Measurements from ENCODE around the gene CYP4F2. TPM values are rescaled to one million over a fixed set of nuclear protein-coding genes. Genes with fewer than 3 reads are reported as not detected.
"Not testable (repeated sequence)": the region's sequence is repeated elsewhere in the genome, so short reads cannot be mapped to it uniquely, and the experiment has no call there.

CYP4F2 gene
- total RNA-seq, 5 donors from 2014 or later (not counting 1 experiment from before 2014, with no cell fraction given): 0.29 TPM; not detected in 4

DNA sequence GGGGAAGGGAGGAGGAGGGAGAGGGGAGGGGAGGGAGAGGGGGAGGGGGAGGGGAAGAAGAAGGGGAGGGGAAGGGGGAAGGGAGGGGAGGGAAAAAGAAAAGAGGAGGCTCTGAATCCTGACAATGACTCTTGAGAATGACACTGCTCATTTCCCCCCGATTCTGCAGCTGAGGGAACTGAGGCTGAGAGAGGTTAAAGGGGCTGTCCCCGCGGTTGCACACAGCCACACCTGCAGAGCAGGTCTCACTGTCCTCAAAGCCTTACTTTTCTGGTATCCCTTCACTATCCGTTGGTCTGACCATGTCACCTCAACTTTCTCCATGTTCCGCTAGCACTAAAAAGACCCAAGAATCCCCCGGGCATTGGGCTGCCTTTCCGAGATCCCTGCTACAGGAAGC, 35.4 kb downstream of the CYP4F2 start:
- WGBS (ENCODE audit: insufficient coverage): 42% methylated on average over 4 of the region's 7 CpGs
- DNase-seq: no peak
- H3K4me1 Mint-ChIP-seq: no peaks in the 10 kb centered on the region
- Histone ChIP-seq H3K27me3 (replicated peaks in 1 of 2; ENCODE audit: control insufficient read depth in 2 of 2, extremely low read depth in 1 of 2, insufficient read depth in 2 of 2, low read length in 1 of 2) (peaks cover 0 to 15% of the 10 kb centered on the region in 2 experiments), H3K9me3 (no peaks in the 10 kb centered on the region), H3K4me3 (ENCODE audit: control insufficient read depth in 1 of 2, extremely low read depth in 1 of 2, low read length in 1 of 2) (no peak overlapping the region), H3K36me3 (ENCODE audit: control insufficient read depth in 2 of 2, extremely low read depth in 1 of 2, insufficient read depth in 1 of 2, low read length in 1 of 2) (no peaks in the 10 kb centered on the region), H3K27ac (ENCODE audit: low read length) (no peak overlapping the region), H3K4me1 (ENCODE audit: control insufficient read depth in 1 of 2, extremely low read depth in 1 of 2, insufficient read depth in 2 of 2, low read length in 2 of 2) (no peaks in the 10 kb centered on the region)
- H3K27ac Mint-ChIP-seq: no peak overlapping the region
- CTCF ChIA-PET: no interaction called here
- peaks cover 0 to 2% of the 10 kb centered on the region in 2 donors for H3K27me3 Mint-ChIP-seq
- H3K4me3 Mint-ChIP-seq: no peak overlapping the region
- POLR2A ChIA-PET: no interaction called here
- ATAC-seq (replicated peaks in 1 of 4): no peak
- H3K36me3 Mint-ChIP-seq: no peaks in the 10 kb centered on the region
- H3K9me3 Mint-ChIP-seq: no peaks in the 10 kb centered on the region

GRCh38 chr19:15860522-15860921, 37.4 kb downstream of the CYP4F2 start:
- peaks cover 0 to 18% of the 10 kb centered on the region in 2 experiments for H3K27me3 ChIP-seq (replicated peaks in 1 of 2; ENCODE audit: control insufficient read depth in 2 of 2, extremely low read depth in 1 of 2, insufficient read depth in 2 of 2, low read length in 1 of 2)
- H3K9me3 Mint-ChIP-seq: no peaks in the 10 kb centered on the region
- no peaks in the 10 kb centered on the region for H3K4me1 Mint-ChIP-seq
- no peaks in the 10 kb centered on the region for H3K36me3 ChIP-seq (ENCODE audit: control insufficient read depth in 2 of 2, extremely low read depth in 1 of 2, insufficient read depth in 1 of 2, low read length in 1 of 2)
- WGBS (ENCODE audit: insufficient coverage): no CpG with 5 or more reads among the region's 6 CpGs
- ATAC-seq (replicated peaks in 1 of 4) (no peak), DNase-seq (no peak)
- no peak overlapping the region for H3K27ac ChIP-seq (ENCODE audit: low read length)
- POLR2A ChIA-PET: interaction anchor here in 1 of 2 donors (0.5 kb wide), 1 partner anchor 838 kb away, joined by 6 read pairs; no protein-coding TSS in a partner anchor
- H3K27ac Mint-ChIP-seq: no peak overlapping the region
- no peak overlapping the region for H3K4me3 Mint-ChIP-seq
- H3K9me3 ChIP-seq: no peaks in the 10 kb centered on the region
- no peak overlapping the region for H3K4me3 ChIP-seq (ENCODE audit: control insufficient read depth in 1 of 2, extremely low read depth in 1 of 2, low read length in 1 of 2)
- no peaks in the 10 kb centered on the region for H3K4me1 ChIP-seq (ENCODE audit: control insufficient read depth in 1 of 2, extremely low read depth in 1 of 2, insufficient read depth in 2 of 2, low read length in 2 of 2)
- peaks cover 0 to 2% of the 10 kb centered on the region in 2 donors for H3K27me3 Mint-ChIP-seq
- CTCF ChIA-PET: no interaction called here
- H3K36me3 Mint-ChIP-seq: no peaks in the 10 kb centered on the region

- H3K36me3 Mint-ChIP-seq: no peaks in the 10 kb centered on the region
- ChIA-PET CTCF (no interaction called here), POLR2A (no interaction called here)
- H3K27me3 Mint-ChIP-seq: peaks cover 0 to 2% of the 10 kb centered on the region in 2 donors
- no peak overlapping the region for H3K27ac Mint-ChIP-seq
- no peak overlapping the region for H3K4me3 ChIP-seq (ENCODE audit: control insufficient read depth in 1 of 2, extremely low read depth in 1 of 2, low read length in 1 of 2)
- H3K36me3 ChIP-seq (ENCODE audit: control insufficient read depth in 2 of 2, extremely low read depth in 1 of 2, insufficient read depth in 1 of 2, low read length in 1 of 2): no peaks in the 10 kb centered on the region
- no peaks in the 10 kb centered on the region for H3K9me3 ChIP-seq
- H3K4me1 ChIP-seq (ENCODE audit: control insufficient read depth in 1 of 2, extremely low read depth in 1 of 2, insufficient read depth in 2 of 2, low read length in 2 of 2): no peaks in the 10 kb centered on the region
- H3K4me1 Mint-ChIP-seq: no peaks in the 10 kb centered on the region
- DNase-seq: no peak
- ATAC-seq (replicated peaks in 1 of 4): no peak
- no peak overlapping the region for H3K27ac ChIP-seq (ENCODE audit: low read length)
- 90% methylated on average over 1 of the region's 6 CpGs for WGBS (ENCODE audit: insufficient coverage)
- H3K27me3 ChIP-seq (replicated peaks in 1 of 2; ENCODE audit: control insufficient read depth in 2 of 2, extremely low read depth in 1 of 2, insufficient read depth in 2 of 2, low read length in 1 of 2): peaks cover 0 to 18% of the 10 kb centered on the region in 2 experiments
- no peaks in the 10 kb centered on the region for H3K9me3 Mint-ChIP-seq
- no peak overlapping the region for H3K4me3 Mint-ChIP-seq
Observed at GRCh38 chr19:15859187-15859586, 38.7 kb downstream of the CYP4F2 start.

GRCh38 chr19:15850385-15850784, 47.5 kb downstream of the CYP4F2 start:
- H3K9me3 Mint-ChIP-seq: no peaks in the 10 kb centered on the region
- no peaks in the 10 kb centered on the region for H3K36me3 ChIP-seq (ENCODE audit: control insufficient read depth in 2 of 2, extremely low read depth in 1 of 2, insufficient read depth in 1 of 2, low read length in 1 of 2)
- DNase-seq (no peak), ATAC-seq (replicated peaks in 1 of 4) (no peak)
- no peaks in the 10 kb centered on the region for H3K27me3 Mint-ChIP-seq
- H3K4me1 ChIP-seq (ENCODE audit: control insufficient read depth in 1 of 2, extremely low read depth in 1 of 2, insufficient read depth in 2 of 2, low read length in 2 of 2): peaks cover 2 to 12% of the 10 kb centered on the region in 2 experiments
- no peaks in the 10 kb centered on the region for H3K27me3 ChIP-seq (replicated peaks in 1 of 2; ENCODE audit: control insufficient read depth in 2 of 2, extremely low read depth in 1 of 2, insufficient read depth in 2 of 2, low read length in 1 of 2)
- no CpG with 5 or more reads among the region's 3 CpGs for WGBS (ENCODE audit: insufficient coverage)
- H3K36me3 Mint-ChIP-seq: no peaks in the 10 kb centered on the region
- no peak overlapping the region for H3K27ac Mint-ChIP-seq
- peaks cover 12 to 15% (median 13%) of the 10 kb centered on the region in 3 donors for H3K4me1 Mint-ChIP-seq
- H3K4me3 Mint-ChIP-seq: no peak overlapping the region
- H3K27ac ChIP-seq (ENCODE audit: low read length): no peak overlapping the region
- no peaks in the 10 kb centered on the region for H3K9me3 ChIP-seq
- CTCF ChIA-PET: no interaction called here
- H3K4me3 ChIP-seq (ENCODE audit: control insufficient read depth in 1 of 2, extremely low read depth in 1 of 2, low read length in 1 of 2): no peak overlapping the region
- POLR2A ChIA-PET: no interaction called here

DNA sequence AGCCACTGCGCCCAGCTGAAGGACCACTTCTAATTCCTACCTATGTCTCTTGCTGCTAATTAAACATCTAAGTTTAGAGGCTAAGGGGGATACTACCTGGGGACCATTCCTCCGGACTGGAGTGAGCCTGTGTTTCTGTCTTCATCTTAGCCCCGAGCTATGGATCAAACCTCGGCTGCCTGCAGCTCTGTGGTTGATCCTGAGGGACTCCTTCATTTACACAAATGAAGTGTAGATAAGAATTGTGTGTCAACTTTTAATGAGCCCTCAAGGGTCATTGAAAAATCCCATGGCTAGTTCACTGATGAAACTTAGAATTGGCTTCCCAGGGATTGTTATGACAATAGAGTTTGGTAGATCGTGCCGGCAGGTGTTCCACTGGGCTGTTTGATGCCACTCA, 51.0 kb downstream of the CYP4F2 start:
- Mint-ChIP-seq H3K27ac (peak overlapping the region in 1 of 2 donors; percentile 22), H3K4me1 (peaks cover 40 to 45% (median 44%) of the 10 kb centered on the region in 3 donors), H3K27me3 (no peaks in the 10 kb centered on the region), H3K4me3 (no peak overlapping the region), H3K36me3 (no peaks in the 10 kb centered on the region), H3K9me3 (no peaks in the 10 kb centered on the region)
- H3K27me3 ChIP-seq (replicated peaks in 1 of 2; ENCODE audit: control insufficient read depth in 2 of 2, extremely low read depth in 1 of 2, insufficient read depth in 2 of 2, low read length in 1 of 2): no peaks in the 10 kb centered on the region
- H3K4me1 ChIP-seq (ENCODE audit: control insufficient read depth in 1 of 2, extremely low read depth in 1 of 2, insufficient read depth in 2 of 2, low read length in 2 of 2): peaks cover 16 to 39% of the 10 kb centered on the region in 2 experiments
- ATAC-seq (replicated peaks in 1 of 4): no peak
- H3K36me3 ChIP-seq (ENCODE audit: control insufficient read depth in 2 of 2, extremely low read depth in 1 of 2, insufficient read depth in 1 of 2, low read length in 1 of 2): no peaks in the 10 kb centered on the region
- ChIA-PET POLR2A (no interaction called here), CTCF (no interaction called here)
- DNase-seq: no peak
- no peaks in the 10 kb centered on the region for H3K9me3 ChIP-seq
- 94% methylated on average over 3 of the region's 6 CpGs for WGBS (ENCODE audit: insufficient coverage)
- no peak overlapping the region for H3K4me3 ChIP-seq (ENCODE audit: control insufficient read depth in 1 of 2, extremely low read depth in 1 of 2, low read length in 1 of 2)
- no peak overlapping the region for H3K27ac ChIP-seq (ENCODE audit: low read length)

- POLR2A ChIA-PET; H3K27me3 ChIP-seq (replicated peaks in 1 of 2; ENCODE audit: control insufficient read depth in 2 of 2, extremely low read depth in 1 of 2, insufficient read depth in 2 of 2, low read length in 1 of 2); H3K9me3 Mint-ChIP-seq; H3K27me3 Mint-ChIP-seq; H3K4me3 ChIP-seq (ENCODE audit: control insufficient read depth in 1 of 2, extremely low read depth in 1 of 2, low read length in 1 of 2); H3K36me3 Mint-ChIP-seq; H3K9me3 ChIP-seq; DNase-seq; H3K36me3 ChIP-seq (ENCODE audit: control insufficient read depth in 2 of 2, extremely low read depth in 1 of 2, insufficient read depth in 1 of 2, low read length in 1 of 2): not testable (repeated sequence)
- Mint-ChIP-seq H3K27ac (peak overlapping the region; percentile 89 to 93), H3K4me3 (peak overlapping the region; percentile 10 to 78 (median 49)), H3K4me1 (peaks cover 46 to 48% (median 47%) of the 10 kb centered on the region in 3 donors)
- H3K4me1 ChIP-seq (ENCODE audit: control insufficient read depth in 1 of 2, extremely low read depth in 1 of 2, insufficient read depth in 2 of 2, low read length in 2 of 2): peaks cover 16 to 42% of the 10 kb centered on the region in 2 experiments
- H3K27ac ChIP-seq (ENCODE audit: low read length): peak overlapping the region; percentile 47
- CTCF ChIA-PET: interaction anchor here in 1 of 2 donors (1.1 kb wide), 1 partner anchor 341 kb away, joined by 3 read pairs; no protein-coding TSS in a partner anchor
- ATAC-seq (replicated peaks in 1 of 4): peak in 1 of 4 experiments; percentile 42
- no CpG with 5 or more reads among the region's 8 CpGs for WGBS (ENCODE audit: insufficient coverage)
Observed at GRCh38 chr19:15843894-15844222, 54.0 kb downstream of the CYP4F2 start.
